ENCODE measurements around the gene DBP.
A peak's percentile ranks its signal among the peaks of the same experiment; 100 is the strongest.
"Not testable (repeated sequence)": the region's sequence is repeated elsewhere in the genome, so short reads cannot be mapped to it uniquely, and the experiment has no call there.

The DBP gene

DNA sequence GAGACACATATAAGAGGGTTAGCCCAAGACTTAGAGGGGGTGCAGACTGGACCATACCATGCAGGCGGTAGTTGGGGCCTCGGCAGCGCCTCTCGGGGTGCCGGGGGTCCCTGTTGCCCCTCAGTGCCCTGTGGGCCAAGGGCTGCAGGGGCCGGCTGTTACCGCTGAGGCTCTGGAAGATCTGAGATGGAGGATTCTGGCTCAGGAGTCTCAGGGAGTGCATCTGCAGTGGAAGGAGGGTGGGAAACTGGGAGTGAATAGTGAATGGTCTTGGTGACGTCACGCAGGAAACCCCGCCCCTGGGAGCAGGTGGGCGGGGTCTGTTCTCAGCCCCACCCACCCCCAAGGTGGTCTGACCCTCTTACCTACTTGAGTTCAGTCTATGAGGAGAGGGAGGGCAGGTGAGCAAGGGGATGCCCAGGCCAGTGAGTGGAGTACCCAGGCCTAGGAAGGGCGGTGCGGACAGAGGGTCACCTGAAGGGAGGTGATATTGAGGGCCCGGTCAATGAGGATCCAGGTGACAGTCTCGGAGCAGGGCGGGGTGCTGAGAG lies 1.7 kb upstream of the DBP start:
- no peak for DNase-seq

DNA sequence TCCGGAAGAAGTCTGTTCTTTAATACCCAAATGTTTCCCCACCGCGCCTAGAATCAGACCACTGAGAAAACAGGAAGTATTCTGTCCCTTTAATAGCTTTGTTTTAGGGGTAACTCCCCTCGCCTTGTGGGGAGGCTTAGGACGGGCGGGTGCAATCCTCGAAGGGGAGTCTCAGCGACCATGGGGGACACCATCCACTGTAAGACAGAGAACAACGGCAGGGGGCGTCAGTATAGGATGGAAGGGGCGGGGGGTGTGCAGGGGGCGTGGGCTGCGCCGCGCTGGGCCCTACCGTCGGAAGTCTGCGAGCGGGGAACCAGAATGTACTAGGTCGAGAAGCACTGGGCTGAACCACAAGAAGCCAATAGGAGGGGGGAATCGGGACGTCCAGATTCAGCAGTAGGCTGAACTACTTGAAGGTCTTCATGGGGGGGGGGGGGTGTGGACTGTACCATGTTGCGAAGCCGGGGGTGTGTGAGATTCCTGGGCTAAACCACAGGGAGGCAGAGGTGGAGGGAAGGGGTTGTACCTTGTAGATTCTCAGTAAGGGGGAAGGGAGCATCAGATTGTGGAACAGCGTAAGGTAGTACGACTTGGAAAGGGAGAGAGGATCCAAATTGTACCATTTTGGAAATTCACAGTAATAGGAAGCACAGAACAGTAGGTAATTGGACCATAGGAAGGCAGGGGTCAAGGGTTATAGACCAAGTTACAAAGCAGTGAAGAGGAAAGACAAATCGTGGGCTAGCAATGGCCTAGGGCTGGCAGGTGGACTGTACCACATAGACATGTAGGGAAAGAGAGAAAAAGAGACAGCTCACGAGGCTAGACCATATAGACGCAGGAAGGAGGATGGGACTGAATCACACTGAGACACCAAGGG lies 1.0 kb upstream of the DBP start:
- DNase-seq = no peak

DNA sequence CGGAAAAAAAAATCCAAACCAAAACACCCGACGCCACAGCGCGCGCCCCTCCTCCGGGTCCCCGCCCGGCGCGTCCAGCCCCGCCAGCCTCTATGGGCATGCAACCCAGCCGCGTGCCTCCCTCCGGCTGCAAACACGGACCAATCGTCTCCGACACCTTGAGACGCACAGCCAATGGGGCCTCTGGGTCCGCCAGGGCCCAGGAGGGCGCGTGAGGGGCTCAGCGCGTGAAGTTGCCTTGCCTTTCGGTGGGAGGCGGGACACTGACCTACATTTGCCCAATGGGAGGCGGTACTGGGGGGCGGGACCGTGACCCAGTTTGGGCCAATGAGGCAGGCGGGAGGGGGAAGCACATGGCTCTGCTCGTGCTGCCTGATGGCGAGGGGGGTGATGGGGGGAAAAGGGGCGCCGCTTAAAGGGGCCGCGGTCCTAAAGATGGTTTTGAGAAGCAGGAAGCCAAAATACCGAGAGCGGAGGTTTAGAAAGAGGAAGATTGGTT lies 319 bp upstream of the DBP start:
- DNase-seq = peak; percentile 100

DNA sequence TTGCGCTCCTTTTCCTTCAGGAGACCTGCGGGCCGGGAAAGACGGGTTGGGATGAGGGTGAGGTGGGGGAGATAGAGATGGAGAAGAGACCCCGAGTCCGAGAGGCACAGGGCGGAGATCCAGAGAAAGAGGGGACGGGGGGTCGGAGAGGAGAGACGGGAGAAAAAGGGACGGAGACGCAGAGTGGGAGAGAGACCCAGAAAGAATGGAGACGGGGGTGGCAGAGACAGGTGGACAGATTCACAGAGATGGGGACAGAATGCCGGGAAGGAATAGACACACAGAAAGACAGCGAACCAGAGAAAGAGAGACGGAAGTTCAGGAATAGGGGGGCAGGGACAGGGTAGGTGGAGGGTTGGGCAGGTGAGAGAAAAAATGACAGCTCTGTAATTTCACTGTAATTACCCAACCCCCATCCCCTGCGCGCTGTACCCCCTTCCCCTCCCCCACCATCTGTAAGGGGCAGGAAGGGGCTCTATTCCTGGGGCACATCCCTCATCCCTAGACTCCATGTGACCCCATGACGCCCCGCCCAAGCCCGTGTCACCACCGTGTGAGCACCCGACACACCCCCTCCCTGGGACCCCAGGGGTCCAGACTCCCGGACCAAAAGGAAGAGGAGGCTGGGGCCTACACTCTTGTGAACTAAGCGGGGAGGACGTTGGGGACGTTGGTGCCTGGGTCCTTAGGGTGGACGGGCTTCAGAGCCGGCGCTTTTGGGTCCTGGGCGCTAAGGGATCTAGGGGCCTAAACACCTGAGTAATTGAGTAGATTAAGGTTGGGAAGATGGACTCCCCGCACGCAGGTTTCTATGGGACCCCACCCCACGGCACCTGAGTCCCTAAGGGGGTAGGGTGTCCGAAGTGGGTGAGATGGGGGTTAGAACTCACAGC lies 967 bp downstream of the DBP start:
- no peak for DNase-seq

DNA sequence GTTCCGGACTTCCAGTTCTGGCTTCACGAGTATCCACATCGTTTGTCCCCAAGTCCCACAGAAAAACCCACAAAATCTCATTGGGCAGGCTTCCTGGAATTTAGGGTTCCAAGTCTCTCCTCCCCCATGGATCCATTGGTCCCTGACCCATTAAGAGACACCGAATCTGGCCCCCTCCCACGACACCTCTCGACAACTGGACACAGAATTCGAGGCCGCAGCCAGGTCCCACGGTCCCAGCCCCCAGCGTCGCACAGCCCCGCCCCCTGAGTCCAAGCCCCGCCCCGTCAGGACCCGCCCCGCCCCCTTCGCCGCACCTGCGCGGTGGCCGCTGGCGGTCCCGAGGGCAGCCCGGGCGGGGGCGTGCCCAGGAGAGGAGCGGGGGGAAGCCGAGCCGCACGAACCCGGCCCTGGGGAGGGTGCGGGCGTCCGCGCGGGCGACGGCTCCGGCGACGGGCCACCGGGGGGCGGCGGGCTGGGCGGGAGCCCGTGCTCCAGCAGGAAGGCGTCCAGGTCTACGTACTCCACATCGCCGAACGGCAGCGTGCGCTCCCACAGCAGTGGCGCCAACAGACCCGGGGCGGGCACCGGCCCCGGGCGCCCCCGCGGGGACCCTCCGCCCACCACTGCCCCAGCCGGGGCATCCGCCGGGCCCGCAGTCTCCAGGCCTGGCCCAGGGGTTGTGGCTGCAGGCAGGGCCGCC lies 1.8 kb downstream of the DBP start:
- DNase-seq = no peak

DNA sequence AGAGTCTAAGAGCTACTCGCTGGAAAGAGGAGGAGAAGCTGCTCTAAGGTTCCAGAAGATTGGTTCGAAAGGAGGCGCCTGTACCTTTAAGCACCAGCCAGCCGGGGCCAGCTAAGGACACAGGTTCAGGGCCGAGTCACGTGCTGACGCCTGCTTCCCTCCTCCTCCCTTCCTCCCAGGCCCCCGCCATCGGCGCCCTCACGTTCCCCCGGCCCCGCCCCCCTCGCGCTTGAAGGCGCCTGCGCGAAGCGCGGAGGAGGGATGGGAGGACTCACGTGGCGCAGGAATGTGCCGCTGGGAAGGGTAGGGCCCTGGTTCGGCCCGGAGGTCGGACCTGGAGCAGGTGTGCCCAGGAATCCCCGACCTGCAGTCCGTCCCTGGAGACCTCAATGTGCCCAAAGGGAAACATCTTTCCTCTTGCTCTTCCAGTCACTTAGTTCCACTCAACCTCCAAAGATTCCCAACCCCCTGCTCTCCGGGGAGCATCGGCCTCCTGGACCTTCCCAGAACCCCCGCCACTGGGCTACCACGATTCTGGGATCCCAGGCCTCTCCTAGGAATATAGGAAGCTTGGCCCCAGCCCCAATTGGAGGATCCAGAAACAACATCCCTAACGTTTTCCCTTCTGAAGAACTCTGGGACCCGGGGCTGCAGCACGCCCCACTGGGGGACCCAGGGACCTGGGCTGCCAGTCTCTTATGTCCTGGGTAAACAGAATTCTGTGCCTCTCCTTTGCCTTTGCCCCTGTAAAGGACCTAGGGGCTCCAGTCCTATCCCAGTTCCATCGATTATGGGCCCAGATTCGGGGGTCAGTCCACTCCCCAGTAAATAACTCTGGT lies 2.5 kb downstream of the DBP start:
- peak; percentile 80 for DNase-seq

DNA sequence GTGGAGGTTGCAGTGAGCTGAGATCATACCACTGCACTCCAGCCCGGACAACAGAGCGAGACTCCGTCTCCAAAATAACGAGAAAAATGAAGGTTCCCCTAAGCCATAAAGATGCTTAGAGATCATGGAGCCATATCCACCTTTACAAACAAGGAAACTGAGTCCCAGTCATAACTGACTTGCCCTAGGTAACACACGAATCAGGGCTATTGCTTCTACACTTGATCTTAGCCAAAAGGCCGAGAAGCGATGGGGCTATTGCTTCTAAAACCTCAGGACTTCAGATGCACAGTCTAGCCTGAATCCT lies 3.2 kb downstream of the DBP start:
- DNase-seq = no peak

DNA sequence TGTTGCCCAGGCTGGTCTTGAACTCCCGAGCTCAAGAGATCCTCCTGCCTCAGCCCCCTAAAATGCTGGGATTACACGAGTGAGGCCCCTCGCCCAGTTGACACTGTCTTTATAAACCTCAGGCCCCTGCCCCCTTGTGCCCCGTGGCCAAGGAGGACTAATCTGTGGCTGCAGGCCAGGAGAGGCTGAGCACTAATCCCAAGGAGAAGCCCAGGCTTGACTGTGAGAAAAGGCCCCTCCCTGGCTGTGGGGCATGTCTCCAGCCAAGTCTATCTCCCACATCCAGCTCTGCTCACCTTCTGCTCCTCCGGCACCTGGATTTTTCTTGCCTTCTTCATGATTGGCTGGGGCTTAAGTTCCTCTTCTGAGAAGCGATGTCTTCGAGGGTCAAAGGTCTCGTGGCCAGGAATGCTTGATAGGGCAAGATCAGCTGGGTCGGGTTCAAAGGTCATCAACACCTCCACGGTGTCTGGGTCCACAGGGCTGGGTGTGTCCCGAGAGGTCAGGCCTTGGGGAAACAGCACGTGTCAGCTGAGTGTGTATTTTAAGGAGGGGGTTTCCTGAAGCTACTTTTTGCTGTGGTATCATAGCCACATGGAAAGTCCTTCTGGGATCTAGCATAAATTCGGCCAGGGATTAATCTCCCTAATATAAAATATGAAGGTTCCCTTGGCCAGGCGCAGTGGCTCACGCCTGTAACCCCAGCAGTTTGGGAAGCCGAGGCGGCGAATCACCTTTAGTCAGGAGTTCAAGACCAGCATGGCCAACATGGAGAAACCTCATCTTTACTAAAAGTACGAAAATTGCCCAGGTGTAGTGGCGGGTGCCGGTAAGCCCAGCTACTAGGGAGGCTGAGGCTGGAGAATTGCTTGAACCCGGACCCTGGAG lies 3.8 kb downstream of the DBP start:
- no peak for DNase-seq

DNA sequence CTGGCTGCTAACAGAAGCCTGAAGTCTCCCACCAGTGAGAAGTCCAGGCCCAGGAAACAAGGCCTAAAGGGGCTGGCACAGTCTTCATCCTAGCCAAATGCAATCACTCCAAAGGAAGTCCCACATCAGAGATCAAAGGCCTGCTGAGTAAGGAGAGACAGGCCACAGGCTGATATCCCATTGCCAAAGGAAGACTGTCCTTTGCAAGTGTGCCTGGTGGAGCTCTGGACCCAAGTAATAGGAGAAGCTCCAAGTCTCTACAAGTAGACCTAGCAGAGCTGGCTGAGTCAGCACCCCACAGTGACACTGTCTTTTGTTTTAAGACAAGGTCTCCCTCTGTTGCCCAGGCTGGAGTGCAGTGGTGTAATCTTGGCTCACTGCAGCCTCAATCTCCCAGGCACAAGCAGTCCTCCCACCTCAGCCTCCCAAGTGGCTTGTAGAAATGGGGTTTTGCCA lies 4.5 kb downstream of the DBP start:
- DNase-seq = no peak

DNA sequence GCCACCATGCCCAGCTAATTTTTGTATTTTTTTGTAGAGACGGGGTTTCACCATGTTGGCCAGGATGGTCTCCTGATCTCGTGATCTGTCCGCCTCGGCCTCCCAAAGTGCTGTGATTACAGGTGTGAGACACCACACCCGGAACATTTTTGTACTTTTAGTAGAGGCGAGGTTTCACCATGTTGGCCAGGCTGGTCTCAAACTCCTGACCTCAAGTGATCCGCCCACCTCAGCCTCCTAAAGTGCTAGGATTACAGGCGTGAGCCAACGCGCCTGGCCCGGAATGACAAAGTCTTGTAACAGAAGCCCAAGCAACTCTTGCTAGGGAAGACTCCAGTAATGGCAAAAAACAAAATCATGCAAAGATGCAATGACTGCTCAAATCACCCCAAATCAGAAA lies 4.9 kb downstream of the DBP start:
- not testable (repeated sequence) for DNase-seq

DNA sequence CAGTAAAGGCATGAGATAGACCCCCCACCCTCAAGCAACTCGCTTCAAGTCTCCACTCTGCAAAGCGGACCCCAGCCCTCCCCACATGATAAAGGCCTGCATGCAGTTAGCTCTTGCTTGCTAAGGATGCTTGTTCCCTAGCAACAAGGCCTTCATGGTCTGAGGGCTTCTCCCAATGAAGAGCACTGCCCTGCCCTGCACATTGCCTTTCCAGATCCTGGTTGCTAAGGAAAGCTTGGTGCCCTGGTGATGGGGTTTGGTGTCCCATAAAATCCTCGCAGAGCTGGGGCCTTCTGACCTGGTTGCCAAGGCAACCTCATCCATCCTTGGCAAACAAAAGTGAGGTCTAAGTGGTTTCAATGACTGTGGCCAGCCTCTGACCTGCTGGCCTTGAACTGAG lies 6.0 kb downstream of the DBP start:
- no peak for DNase-seq

DNA sequence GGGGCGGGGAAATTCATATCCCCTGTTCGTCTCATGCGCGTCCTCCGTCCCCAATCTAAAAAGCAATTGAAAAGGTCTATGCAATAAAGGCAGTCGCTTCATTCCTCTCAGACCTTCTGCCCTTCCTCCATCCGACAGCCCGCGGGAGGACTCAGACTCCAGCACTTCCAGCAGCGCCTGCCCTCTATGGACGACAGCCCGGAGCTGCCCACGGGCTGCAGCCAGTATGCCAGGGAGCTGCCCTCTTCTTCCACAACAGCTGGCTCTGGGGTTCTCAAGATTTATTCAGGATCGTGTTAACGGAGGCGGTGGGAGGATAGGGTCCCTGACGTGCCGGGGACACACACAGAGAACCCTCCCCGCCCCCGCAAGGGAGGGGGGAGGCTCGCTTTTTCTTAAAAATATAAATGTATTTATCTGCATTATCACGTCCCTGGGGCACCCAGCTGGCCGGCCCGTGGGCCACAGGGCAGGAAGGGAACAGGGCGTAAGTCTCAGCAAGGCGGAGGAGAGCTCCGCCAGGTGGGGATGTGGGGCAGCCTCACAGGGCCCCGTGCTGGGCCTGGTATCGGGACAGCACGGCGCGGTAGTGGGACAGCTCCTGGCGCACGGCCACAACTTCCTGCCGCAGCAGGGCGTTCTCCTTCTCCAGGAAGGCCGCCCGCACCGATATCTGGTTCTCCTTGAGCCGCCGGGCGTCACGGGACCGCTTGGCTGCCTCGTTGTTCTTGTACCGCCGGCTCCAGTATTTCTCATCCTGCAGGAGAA lies 6.7 kb downstream of the DBP start:
- no peak for DNase-seq

DNA sequence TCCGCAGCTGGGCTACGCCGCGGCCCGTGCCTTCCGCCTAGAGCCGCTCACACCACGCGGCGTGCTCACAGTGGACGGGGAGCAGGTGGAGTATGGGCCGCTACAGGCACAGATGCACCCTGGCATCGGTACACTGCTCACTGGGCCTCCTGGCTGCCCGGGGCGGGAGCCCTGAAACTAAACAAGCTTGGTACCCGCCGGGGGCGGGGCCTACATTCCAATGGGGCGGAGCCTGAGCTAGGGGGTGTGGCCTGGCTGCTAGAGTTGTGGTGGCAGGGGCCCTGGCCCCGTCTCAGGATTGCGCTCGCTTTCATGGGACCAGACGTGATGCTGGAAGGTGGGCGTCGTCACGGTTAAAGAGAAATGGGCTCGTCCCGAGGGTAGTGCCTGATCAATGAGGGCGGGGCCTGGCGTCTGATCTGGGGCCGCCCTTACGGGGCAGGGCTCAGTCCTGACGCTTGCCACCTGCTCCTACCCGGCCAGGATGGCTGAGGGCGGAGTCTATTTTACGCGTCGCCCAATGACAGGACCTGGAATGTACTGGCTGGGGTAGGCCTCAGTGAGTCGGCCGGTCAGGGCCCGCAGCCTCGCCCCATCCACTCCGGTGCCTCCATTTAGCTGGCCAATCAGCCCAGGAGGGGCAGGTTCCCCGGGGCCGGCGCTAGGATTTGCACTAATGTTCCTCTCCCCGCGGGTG lies 7.4 kb downstream of the DBP start:
- DNase-seq = no peak

DNA sequence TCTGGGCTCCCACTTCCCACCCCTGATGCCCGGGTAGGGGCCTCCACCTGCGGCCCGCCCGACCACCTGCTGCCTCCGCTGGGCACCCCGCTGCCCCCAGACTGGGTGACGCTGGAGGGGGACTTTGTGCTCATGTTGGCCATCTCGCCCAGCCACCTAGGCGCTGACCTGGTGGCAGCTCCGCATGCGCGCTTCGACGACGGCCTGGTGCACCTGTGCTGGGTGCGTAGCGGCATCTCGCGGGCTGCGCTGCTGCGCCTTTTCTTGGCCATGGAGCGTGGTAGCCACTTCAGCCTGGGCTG lies 7.9 kb downstream of the DBP start:
- no peak for DNase-seq

DNA sequence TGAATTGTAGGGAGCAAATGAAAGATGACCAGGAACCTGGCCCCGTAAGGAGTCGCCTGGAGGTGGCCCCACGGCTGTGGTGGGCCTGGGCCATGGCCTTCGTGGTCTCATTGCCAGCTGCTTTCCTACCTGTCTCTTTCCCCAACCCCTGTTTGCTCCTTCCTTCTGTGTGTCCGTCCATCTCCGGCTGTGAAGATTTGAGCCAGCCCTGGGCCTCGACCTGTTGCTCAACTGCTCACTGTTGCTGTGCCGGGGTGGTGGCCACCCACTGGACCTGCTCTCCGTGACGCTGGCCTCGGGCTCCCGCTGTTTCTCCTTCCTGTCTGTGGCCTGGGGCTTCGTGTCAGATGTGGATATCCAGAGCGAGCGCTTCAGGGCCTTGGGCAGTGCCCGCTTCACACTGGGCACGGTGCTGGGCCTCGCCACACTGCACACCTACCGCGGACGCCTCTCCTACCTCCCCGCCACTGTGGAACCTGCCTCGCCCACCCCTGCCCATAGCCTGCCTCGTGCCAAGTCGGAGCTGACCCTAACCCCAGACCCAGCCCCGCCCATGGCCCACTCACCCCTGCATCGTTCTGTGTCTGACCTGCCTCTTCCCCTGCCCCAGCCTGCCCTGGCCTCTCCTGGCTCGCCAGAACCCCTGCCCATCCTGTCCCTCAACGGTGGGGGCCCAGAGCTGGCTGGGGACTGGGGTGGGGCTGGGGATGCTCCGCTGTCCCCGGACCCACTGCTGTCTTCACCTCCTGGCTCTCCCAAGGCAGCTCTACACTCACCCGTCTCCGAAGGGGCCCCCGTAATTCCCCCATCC lies 8.5 kb downstream of the DBP start:
- DNase-seq = no peak

DNA sequence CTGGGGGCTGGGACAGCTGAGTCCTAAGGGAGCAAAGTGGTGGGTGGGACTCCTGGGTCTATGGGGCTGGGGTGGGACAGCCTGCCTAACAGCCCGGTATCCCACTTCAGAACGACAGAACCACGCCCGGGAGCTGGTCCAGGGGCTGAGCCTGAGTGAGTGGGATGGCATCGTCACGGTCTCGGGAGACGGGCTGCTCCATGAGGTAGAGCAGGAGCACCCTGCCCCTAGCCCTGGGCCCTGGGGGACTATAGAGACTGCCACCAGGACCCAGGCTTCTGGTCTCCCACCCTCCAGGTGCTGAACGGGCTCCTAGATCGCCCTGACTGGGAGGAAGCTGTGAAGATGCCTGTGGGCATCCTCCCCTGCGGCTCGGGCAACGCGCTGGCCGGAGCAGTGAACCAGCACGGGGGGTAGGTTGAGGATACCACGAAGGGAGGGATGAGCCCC lies 9.3 kb downstream of the DBP start:
- DNase-seq = no peak

DNA sequence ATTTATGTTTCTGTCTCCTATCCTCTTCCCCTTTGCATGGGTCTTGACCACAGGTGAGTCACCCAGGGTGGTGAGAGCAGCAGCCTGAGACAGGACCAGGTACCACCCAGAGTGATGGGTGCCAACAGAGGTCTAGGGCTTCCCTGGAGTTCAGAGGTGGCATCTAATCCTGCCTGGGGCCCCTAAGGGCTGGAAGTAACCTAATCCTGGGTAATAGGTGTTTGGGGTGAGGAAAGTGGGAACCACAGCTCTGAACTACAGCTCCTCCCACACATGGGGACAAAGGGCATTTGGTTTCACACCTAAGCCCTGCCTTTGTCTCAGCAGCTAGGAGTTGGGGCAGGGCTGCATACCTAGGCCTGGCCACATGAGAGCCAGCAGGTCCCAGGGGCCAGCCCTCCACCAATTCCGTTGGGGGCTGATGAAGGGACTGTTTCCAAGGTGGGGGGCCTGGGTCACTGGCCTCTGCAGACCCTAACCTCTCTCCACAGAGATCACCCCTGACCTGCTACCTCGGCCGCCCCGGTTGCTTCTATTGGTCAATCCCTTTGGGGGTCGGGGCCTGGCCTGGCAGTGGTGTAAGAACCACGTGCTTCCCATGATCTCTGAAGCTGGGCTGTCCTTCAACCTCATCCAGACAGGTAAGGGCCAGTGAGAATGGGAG lies 9.8 kb downstream of the DBP start:
- DNase-seq = no peak

DNA sequence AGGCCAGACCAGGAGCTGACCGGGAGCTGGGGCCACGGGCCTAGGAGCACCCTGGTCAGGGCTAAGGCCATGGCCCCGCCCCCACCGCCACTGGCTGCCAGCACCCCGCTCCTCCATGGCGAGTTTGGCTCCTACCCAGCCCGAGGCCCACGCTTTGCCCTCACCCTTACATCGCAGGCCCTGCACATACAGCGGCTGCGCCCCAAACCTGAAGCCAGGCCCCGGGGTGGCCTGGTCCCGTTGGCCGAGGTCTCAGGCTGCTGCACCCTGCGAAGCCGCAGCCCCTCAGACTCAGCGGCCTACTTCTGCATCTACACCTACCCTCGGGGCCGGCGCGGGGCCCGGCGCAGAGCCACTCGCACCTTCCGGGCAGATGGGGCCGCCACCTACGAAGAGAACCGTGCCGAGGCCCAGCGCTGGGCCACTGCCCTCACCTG lies 11.3 kb downstream of the DBP start:
- no peak for DNase-seq
